Esophagus squamous epithelium (tissue), 5 donors: ENCODE data around the gene SIGMAR1. TPM values are rescaled to one million over a fixed set of nuclear protein-coding genes. Genes with fewer than 3 reads are reported as not detected.
A peak's percentile ranks its signal among the peaks of the same experiment; 100 is the strongest.

Experiments
- DNase-seq: peaks from one replicate; lab custom pipeline; 2025; lab: John Stamatoyannopoulos, UW
- H3K27ac ChIP-seq, 4 donors: fragments of 200-600 bp; sonication (generic); one replicate each; pipeline ENCODE4 v1.5.1; 2016 to 2019; ENCODE audit warnings: mild to moderate bottlenecking in 1 of 4
- H3K27me3 ChIP-seq, 4 donors: fragments of 200-600 bp; sonication (generic); 1 replicate in 3 of 4; 2 replicates in 1 of 4; pipeline versions ENCODE4 v1.5.1 to v1.6.0; 2017 to 2021; ENCODE audit warnings: antibody characterized with exemption in 1 of 4
- H3K36me3 ChIP-seq, 3 donors: fragments of 200-600 bp; sonication (generic); one replicate each; pipeline ENCODE4 v1.5.1; 2016 to 2019
- H3K4me1 ChIP-seq, 3 donors: fragments of 200-600 bp; sonication (generic); one replicate each; pipeline ENCODE4 v1.5.1; 2017 to 2019
- H3K4me3 ChIP-seq, 4 donors: fragments of 200-600 bp; sonication (generic); 1 replicate in 3 of 4; 2 replicates in 1 of 4; pipeline ENCODE4 v1.5.1; 2016 to 2019; ENCODE audit warnings: mild to moderate bottlenecking in 2 of 4, moderate library complexity in 1 of 4
- H3K9me3 ChIP-seq, 3 donors: fragments of 200-600 bp; sonication (generic); one replicate each; pipeline ENCODE4 v1.5.1; 2016 to 2019
- CTCF ChIP-seq, 6 experiments: fragments of 450-650 bp in 4 of 6; fragments of 200-600 bp in 2 of 6; sonication (generic) in 2 of 6; IDR thresholded peaks; one replicate each; pipeline ENCODE4 v1.5.1; 2016 to 2019; ENCODE audit warnings: antibody characterized with exemption in 6 of 6, mild to moderate bottlenecking in 4 of 6, moderate library complexity in 4 of 6
- POLR2A ChIP-seq, 4 donors: fragments of 450-650 bp; IDR thresholded peaks; one replicate each; pipeline ENCODE4 v1.6.1; 2017; ENCODE audit warnings: antibody characterized with exemption in 4 of 4, mild to moderate bottlenecking in 4 of 4, moderate library complexity in 3 of 4
- WGBS, 2 donors: methylation state at CpG; one replicate each; pipeline ENCODE4 v1.1.5; 2018; 5-methylcytosine and 5-hydroxymethylcytosine counted together
- intact Hi-C: fragments of 100-400 bp; cut with DNase I; formaldehyde crosslinking; loops from one replicate; pipeline ENCODE4 v1.15.0; 2022
- total RNA-seq, 4 donors: library from RNA; depleted of rRNA; stranded (reverse); fragments of >200 nt; gene quantifications; one replicate each; pipeline ENCODE4 v1.1.0, GENCODE V29; 2016
- donor health status: DM: yes; HTN: yes; CAD: no.

Gene SIGMAR1
- total RNA-seq, 4 donors from 2014 or later: 77.4 to 112 (median 88.7) TPM

GRCh38 chr9:34638138-34638445 is 505 bp upstream of the SIGMAR1 start:
- DNase-seq: no peak
- Histone ChIP-seq H3K4me1 (peaks cover 15 to 47% (median 24%) of the 10 kb centered on the region in 3 donors), H3K9me3 (no peaks in the 10 kb centered on the region), H3K27ac (peak overlapping the region; percentile 87 to 95 (median 90)), H3K4me3 (peak overlapping the region; percentile 54 to 84 (median 73)), H3K36me3 (peaks cover 0 to 14% (median 0%) of the 10 kb centered on the region in 3 donors), H3K27me3 (no peaks in the 10 kb centered on the region)
- intact Hi-C loops: no loop called here
- TF ChIP-seq CTCF (IDR thresholded peaks at IDR 0.05): no peak
- TF ChIP-seq POLR2A (IDR thresholded peaks at IDR 0.05): no peak
- WGBS, 2 donors: 11 to 29% methylated on average over 5 to 7 of the region's 7 CpGs

GRCh38 chr9:34636791-34637355 is 714 bp downstream of the SIGMAR1 start:
- Histone ChIP-seq H3K36me3 (peaks cover 0 to 14% (median 0%) of the 10 kb centered on the region in 3 donors), H3K27me3 (no peaks in the 10 kb centered on the region), H3K27ac (peak overlapping the region; percentile 87 to 95 (median 90)), H3K4me3 (peak overlapping the region; percentile 54 to 84 (median 73)), H3K9me3 (no peaks in the 10 kb centered on the region), H3K4me1 (peaks cover 15 to 47% (median 24%) of the 10 kb centered on the region in 3 donors)
- no peak for DNase-seq
- intact Hi-C loops: no loop called here
- 3 to 5% methylated on average over 5 to 13 of the region's 23 CpGs for WGBS, 2 donors
- TF ChIP-seq CTCF (IDR thresholded peaks at IDR 0.05) (no peak), POLR2A (IDR thresholded peaks at IDR 0.05) (no peak)

GRCh38 chr9:34635556-34635955 is 2.0 kb downstream of the SIGMAR1 start:
- TF ChIP-seq CTCF (IDR thresholded peaks at IDR 0.05) (no peak), POLR2A (IDR thresholded peaks at IDR 0.05) (no peak)
- H3K36me3 ChIP-seq: peaks cover 0 to 14% (median 0%) of the 10 kb centered on the region in 3 donors
- WGBS, 2 donors: 73 to 94% methylated on average over 3 to 10 of the region's 14 CpGs
- H3K9me3 ChIP-seq: no peaks in the 10 kb centered on the region
- DNase-seq: no peak
- H3K4me3 ChIP-seq: no peak overlapping the region
- H3K4me1 ChIP-seq: peaks cover 15 to 53% (median 29%) of the 10 kb centered on the region in 3 donors
- peaks cover 0 to 6% (median 0%) of the 10 kb centered on the region in 4 donors for H3K27me3 ChIP-seq
- no peak overlapping the region for H3K27ac ChIP-seq
- intact Hi-C loops: no loop called here

GRCh38 chr9:34634551-34635248 is 2.9 kb downstream of the SIGMAR1 start:
- intact Hi-C loops: no loop called here
- peaks cover 0 to 14% (median 0%) of the 10 kb centered on the region in 3 donors for H3K36me3 ChIP-seq
- TF ChIP-seq CTCF (IDR thresholded peaks at IDR 0.05) (no peak), POLR2A (IDR thresholded peaks at IDR 0.05) (no peak)
- DNase-seq: no peak
- peaks cover 15 to 55% (median 29%) of the 10 kb centered on the region in 3 donors for H3K4me1 ChIP-seq
- peaks cover 0 to 15% (median 2%) of the 10 kb centered on the region in 4 donors for H3K27me3 ChIP-seq
- H3K4me3 ChIP-seq: no peak overlapping the region
- H3K9me3 ChIP-seq: no peaks in the 10 kb centered on the region
- 69 to 74% methylated on average over 3 of the region's 3 CpGs for WGBS, 2 donors
- H3K27ac ChIP-seq: no peak overlapping the region

- peak; percentile 65 to 85 (median 80) for TF ChIP-seq CTCF (IDR thresholded peaks at IDR 0.05)
- no peak for TF ChIP-seq POLR2A (IDR thresholded peaks at IDR 0.05)
- 9 to 30% methylated on average over 2 to 3 of the region's 3 CpGs for WGBS, 2 donors
- Histone ChIP-seq H3K27me3 (peaks cover 0 to 22% (median 4%) of the 10 kb centered on the region in 4 donors), H3K36me3 (peaks cover 0 to 14% (median 0%) of the 10 kb centered on the region in 3 donors), H3K4me1 (peaks cover 15 to 61% (median 35%) of the 10 kb centered on the region in 3 donors), H3K27ac (no peak overlapping the region), H3K4me3 (no peak overlapping the region), H3K9me3 (no peaks in the 10 kb centered on the region)
- intact Hi-C loops: no loop called here
- DNase-seq: no peak
Measured at GRCh38 chr9:34633851-34634550, 3.6 kb downstream of the SIGMAR1 start.
